NCI-H146 treated with DMSO at 0.1 percent for 48 hours (cell line): ENCODE data around the gene ADARB1.

Experiments
- DNase-seq: peaks from one replicate; lab custom pipeline; 2025; ENCODE audit not compliant: unreplicated experiment; lab: John Stamatoyannopoulos, UW

The ADARB1 gene

GRCh38 chr21:45196620-45197019 lies 122.2 kb downstream of the ADARB1 start:
- DNase-seq = no peak

GRCh38 chr21:45199201-45199600 lies 124.8 kb downstream of the ADARB1 start:
- no peak for DNase-seq

- DNase-seq = no peak
These were observed 125.7 kb downstream of the ADARB1 start for GRCh38 chr21:45200031-45200430.

- DNase-seq = no peak
These were observed 126.4 kb downstream of the ADARB1 start for GRCh38 chr21:45200581-45201296.

- DNase-seq = no peak
These were observed 128.0 kb downstream of the ADARB1 start for GRCh38 chr21:45202344-45202743.

GRCh38 chr21:45202889-45203288 lies 128.5 kb downstream of the ADARB1 start:
- DNase-seq = no peak

GRCh38 chr21:45203983-45204382 lies 129.6 kb downstream of the ADARB1 start:
- no peak for DNase-seq

GRCh38 chr21:45204395-45204794 lies 130.0 kb downstream of the ADARB1 start:
- no peak for DNase-seq

- no peak for DNase-seq
These were observed 133.7 kb downstream of the ADARB1 start for GRCh38 chr21:45207839-45208626.

- no peak for DNase-seq
These were observed 134.2 kb downstream of the ADARB1 start for GRCh38 chr21:45208627-45208951.

GRCh38 chr21:45209046-45209445 lies 134.7 kb downstream of the ADARB1 start:
- DNase-seq = no peak

- DNase-seq = no peak
These were observed 135.4 kb downstream of the ADARB1 start for GRCh38 chr21:45209685-45210284.

GRCh38 chr21:45210461-45210983 lies 136.1 kb downstream of the ADARB1 start:
- DNase-seq = no peak

- DNase-seq = no peak
These were observed 137.3 kb downstream of the ADARB1 start for GRCh38 chr21:45211661-45212060.

GRCh38 chr21:45213392-45213791 lies 139.0 kb downstream of the ADARB1 start:
- no peak for DNase-seq

GRCh38 chr21:45215213-45215612 lies 140.8 kb downstream of the ADARB1 start:
- no peak for DNase-seq

- DNase-seq = no peak
These were observed 142.6 kb downstream of the ADARB1 start for GRCh38 chr21:45217010-45217409.

- no peak for DNase-seq
These were observed 145.1 kb downstream of the ADARB1 start for GRCh38 chr21:45219517-45219916.

GRCh38 chr21:45220071-45220481 lies 145.7 kb downstream of the ADARB1 start:
- no peak for DNase-seq

GRCh38 chr21:45220714-45221490 lies 146.5 kb downstream of the ADARB1 start:
- no peak for DNase-seq

- no peak for DNase-seq
These were observed 147.6 kb downstream of the ADARB1 start for GRCh38 chr21:45222001-45222400.
